ENCODE results near the gene LETM1. TPM values are rescaled to one million over a fixed set of nuclear protein-coding genes. Genes with fewer than 3 reads are reported as not detected.
A peak's percentile ranks its signal among the peaks of the same experiment; 100 is the strongest.

Gene LETM1
- total RNA-seq, 2 experiments from 2014 or later: 58.3 to 66.8 TPM

- intact Hi-C loops (cut with micrococcal nuclease; ENCODE audit: unreplicated experiment): no loop called here
- H3K79me2 ChIP-seq (ENCODE audit: insufficient read depth, low read depth, low read length): no peaks in the 10 kb centered on the region
- H3K36me3 ChIP-seq (ENCODE audit: insufficient read depth, low read length): peaks cover 83% of the 10 kb centered on the region
- no peak overlapping the region for H2AFZ ChIP-seq (ENCODE audit: low read length)
- ChIA-PET POLR2A (interaction anchor here (0.6 kb wide), 1 partner anchor 127 kb away, joined by 4 read pairs; no protein-coding TSS in a partner anchor), CTCF (ENCODE audit: unreplicated experiment) (interaction anchor here (0.5 kb wide), 1 partner anchor 9 kb away, joined by 3 read pairs; no protein-coding TSS in a partner anchor)
- H3K4me3 ChIP-seq (ENCODE audit: low read depth, low read length, poor library complexity, severe bottlenecking): no peak overlapping the region
- no peaks in the 10 kb centered on the region for H3K9me2 ChIP-seq (ENCODE audit: insufficient read depth, low read length)
- no peaks in the 10 kb centered on the region for H3K9me3 ChIP-seq (ENCODE audit: low read length)
- peak; percentile 8 for DNase-seq (ENCODE audit: low spot score)
- H3K4me2 ChIP-seq (ENCODE audit: low read length): no peak overlapping the region
- no TSS peak for BruUV-seq (replicated peaks)
- H3K27ac ChIP-seq (ENCODE audit: low read depth, low read length, poor library complexity, severe bottlenecking): no peak overlapping the region
- H4K20me1 ChIP-seq (ENCODE audit: insufficient read depth, low read length): no peaks in the 10 kb centered on the region
- no peaks in the 10 kb centered on the region for H3K4me1 ChIP-seq (ENCODE audit: insufficient read depth, low read length, poor library complexity, severe bottlenecking)
- TF ChIP-seq EZH2phosphoT487 (IDR thresholded peaks at IDR 0.05; ENCODE audit: borderline replicate concordance, low read depth, low read length): no peak
- no peak for TF ChIP-seq CTCF (conservative IDR thresholded peaks at IDR 0.05; ENCODE audit: low read length)
Observed at GRCh38 chr4:1821679-1822567, 34.0 kb downstream of the LETM1 start.

- CTCF ChIA-PET (ENCODE audit: unreplicated experiment): no interaction called here
- no TSS peak for BruUV-seq (replicated peaks)
- Histone ChIP-seq H3K4me3 (ENCODE audit: low read depth, low read length, poor library complexity, severe bottlenecking) (no peak overlapping the region), H3K36me3 (ENCODE audit: insufficient read depth, low read length) (peaks cover 83% of the 10 kb centered on the region), H2AFZ (ENCODE audit: low read length) (no peak overlapping the region), H3K27ac (ENCODE audit: low read depth, low read length, poor library complexity, severe bottlenecking) (no peak overlapping the region), H3K79me2 (ENCODE audit: insufficient read depth, low read depth, low read length) (no peaks in the 10 kb centered on the region), H3K9me3 (ENCODE audit: low read length) (no peaks in the 10 kb centered on the region), H4K20me1 (ENCODE audit: insufficient read depth, low read length) (no peaks in the 10 kb centered on the region), H3K4me2 (ENCODE audit: low read length) (no peak overlapping the region), H3K9me2 (ENCODE audit: insufficient read depth, low read length) (no peaks in the 10 kb centered on the region), H3K4me1 (ENCODE audit: insufficient read depth, low read length, poor library complexity, severe bottlenecking) (no peaks in the 10 kb centered on the region)
- TF ChIP-seq CTCF (conservative IDR thresholded peaks at IDR 0.05; ENCODE audit: low read length) (no peak), EZH2phosphoT487 (IDR thresholded peaks at IDR 0.05; ENCODE audit: borderline replicate concordance, low read depth, low read length) (no peak)
- no peak for DNase-seq (ENCODE audit: low spot score)
- intact Hi-C loops (cut with micrococcal nuclease; ENCODE audit: unreplicated experiment): no loop called here
- POLR2A ChIA-PET: no interaction called here
Observed at GRCh38 chr4:1819816-1820215, 36.1 kb downstream of the LETM1 start.

- POLR2A ChIA-PET: no interaction called here
Observed at GRCh38 chr4:1819284-1819683, 36.7 kb downstream of the LETM1 start.

More at GRCh38 chr4:1819284-1819683, 36.7 kb downstream of the LETM1 start:
- Histone ChIP-seq H3K36me3 (ENCODE audit: insufficient read depth, low read length) (peaks cover 83% of the 10 kb centered on the region), H3K27ac (ENCODE audit: low read depth, low read length, poor library complexity, severe bottlenecking) (no peak overlapping the region), H3K4me3 (ENCODE audit: low read depth, low read length, poor library complexity, severe bottlenecking) (no peak overlapping the region), H4K20me1 (ENCODE audit: insufficient read depth, low read length) (no peaks in the 10 kb centered on the region), H3K9me2 (ENCODE audit: insufficient read depth, low read length) (no peaks in the 10 kb centered on the region), H2AFZ (ENCODE audit: low read length) (no peak overlapping the region), H3K9me3 (ENCODE audit: low read length) (no peaks in the 10 kb centered on the region), H3K4me1 (ENCODE audit: insufficient read depth, low read length, poor library complexity, severe bottlenecking) (no peaks in the 10 kb centered on the region), H3K79me2 (ENCODE audit: insufficient read depth, low read depth, low read length) (no peaks in the 10 kb centered on the region), H3K4me2 (ENCODE audit: low read length) (no peak overlapping the region)
- CTCF ChIA-PET (ENCODE audit: unreplicated experiment): no interaction called here
- BruUV-seq (replicated peaks): no TSS peak
- no peak for DNase-seq (ENCODE audit: low spot score)
- intact Hi-C loops (cut with micrococcal nuclease; ENCODE audit: unreplicated experiment): no loop called here
- TF ChIP-seq EZH2phosphoT487 (IDR thresholded peaks at IDR 0.05; ENCODE audit: borderline replicate concordance, low read depth, low read length) (no peak), CTCF (conservative IDR thresholded peaks at IDR 0.05; ENCODE audit: low read length) (no peak)

Data from OCI-LY7 (cell line).